Activated T-helper 17 cell treated with anti-CD3 and anti-CD28 coated beads, Interleukin-2, amount 50 U/mL, for 72 hours (primary cell): ENCODE results near the gene TRAP1. TPM values are rescaled to one million over a fixed set of nuclear protein-coding genes. Genes with fewer than 3 reads are reported as not detected.

Experiments
- ATAC-seq: fragments of 150-1000 bp; cut with Tn5 transposase; replicated peaks from 2 replicates; pipeline ENCODE4 v1.10.0; 2021; ENCODE audit warnings: mild to moderate bottlenecking, moderate library complexity
- H3K27ac Mint-ChIP-seq: one replicate; pipeline ENCODE4 v1.8.0; 2022; ENCODE audit warnings: mixed read lengths
- H3K27me3 Mint-ChIP-seq: one replicate; pipeline ENCODE4 v1.8.0; 2022; ENCODE audit warnings: mixed read lengths
- H3K36me3 Mint-ChIP-seq: one replicate; pipeline ENCODE4 v1.8.0; 2022; ENCODE audit warnings: low read depth, mild to moderate bottlenecking, mixed read lengths
- H3K4me1 Mint-ChIP-seq: one replicate; pipeline ENCODE4 v1.8.0; 2022; ENCODE audit warnings: mixed read lengths
- H3K4me3 Mint-ChIP-seq: one replicate; pipeline ENCODE4 v1.8.0; 2022; ENCODE audit warnings: mild to moderate bottlenecking, mixed read lengths
- H3K9me3 Mint-ChIP-seq: one replicate; pipeline ENCODE4 v1.8.0; 2022; ENCODE audit warnings: mixed read lengths
- total RNA-seq, 2 donors: library from RNA; stranded (reverse); gene quantifications; one replicate each; pipeline ENCODE4 v1.2.3, GENCODE V29; 2022

The TRAP1 gene
- total RNA-seq, 2 donors from 2014 or later, result 124 to 238 TPM

DNA sequence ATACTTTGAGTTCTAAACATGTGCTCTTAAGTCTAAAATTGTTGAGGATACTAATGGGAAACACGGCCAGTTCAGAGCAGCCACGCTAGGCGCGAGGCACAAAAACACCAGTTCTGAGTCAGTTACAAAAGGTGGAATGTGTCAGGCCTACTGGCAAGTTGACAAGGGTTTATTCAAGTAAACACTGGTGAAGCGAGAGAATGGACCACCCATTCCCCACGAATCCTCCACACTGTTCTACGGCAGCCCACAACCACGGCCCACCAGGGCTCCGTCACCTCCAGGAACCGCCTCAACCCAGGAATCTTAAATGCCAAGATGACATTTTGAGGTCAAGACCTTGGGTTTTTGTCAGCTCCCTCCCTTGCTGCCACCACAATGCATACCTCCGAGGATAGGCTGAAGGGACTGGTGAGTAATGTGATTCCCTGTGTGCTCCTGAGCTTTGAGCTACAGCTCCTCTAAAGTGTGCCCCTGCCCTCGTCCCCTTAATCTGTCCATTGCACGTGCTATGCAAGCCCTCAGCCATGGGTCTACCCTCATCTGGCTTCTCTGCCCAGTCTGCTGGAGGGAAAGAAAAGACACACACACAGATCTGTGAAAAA is 28.5 kb upstream of the TRAP1 start:
- no peak for ATAC-seq
- Mint-ChIP-seq H3K27ac (no peak overlapping the region), H3K4me1 (peaks cover 9% of the 10 kb centered on the region), H3K36me3 (peaks cover 99% of the 10 kb centered on the region), H3K27me3 (no peaks in the 10 kb centered on the region), H3K4me3 (no peak overlapping the region), H3K9me3 (no peaks in the 10 kb centered on the region)

DNA sequence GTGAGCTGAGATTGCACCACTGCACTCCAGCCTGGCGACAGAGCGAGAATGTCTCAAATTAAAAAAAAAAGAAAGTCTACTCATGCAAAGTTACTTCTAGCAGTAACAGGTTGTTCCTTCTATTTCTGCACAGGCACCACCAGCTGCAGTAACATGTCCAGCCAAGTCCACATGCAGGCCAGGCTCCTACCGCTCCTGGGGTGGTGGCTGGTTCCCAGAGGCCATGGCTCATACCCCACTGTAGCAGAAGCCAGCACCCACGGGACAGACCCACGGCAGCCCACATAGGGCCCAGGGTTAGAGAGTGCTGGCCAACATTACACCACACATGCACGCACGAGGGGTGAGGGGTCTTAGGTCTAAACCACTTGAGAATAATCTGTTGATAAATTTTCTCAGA is 26.7 kb upstream of the TRAP1 start:
- H3K27ac Mint-ChIP-seq, result no peak overlapping the region
- no peak overlapping the region for H3K4me3 Mint-ChIP-seq
- H3K9me3 Mint-ChIP-seq, result no peaks in the 10 kb centered on the region
- H3K27me3 Mint-ChIP-seq, result no peaks in the 10 kb centered on the region
- H3K36me3 Mint-ChIP-seq, result peaks cover 99% of the 10 kb centered on the region
- no peak for ATAC-seq
- no peaks in the 10 kb centered on the region for H3K4me1 Mint-ChIP-seq

DNA sequence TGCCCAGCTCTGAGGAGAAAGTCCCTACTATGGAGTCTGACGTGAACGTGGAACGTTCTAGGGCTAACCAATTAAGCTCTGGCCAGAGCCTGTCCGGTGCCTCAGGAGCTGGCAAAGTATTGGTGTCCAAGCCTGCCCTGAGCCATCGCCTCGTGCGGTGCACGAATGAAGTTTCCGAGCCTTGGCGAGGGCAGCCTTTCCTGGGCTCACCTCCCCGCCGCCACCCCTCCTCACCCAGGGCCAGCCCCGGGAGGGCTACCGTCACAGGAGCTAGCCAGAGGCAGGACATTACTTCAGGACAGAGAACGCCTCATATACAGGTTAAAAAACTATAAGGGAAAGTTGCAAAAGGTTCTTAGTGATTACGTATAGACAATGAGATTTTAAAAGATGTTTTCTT is 23.6 kb upstream of the TRAP1 start:
- ATAC-seq, result no peak
- Mint-ChIP-seq H3K4me1 (no peaks in the 10 kb centered on the region), H3K27ac (no peak overlapping the region), H3K4me3 (no peak overlapping the region), H3K9me3 (no peaks in the 10 kb centered on the region), H3K36me3 (peaks cover 99% of the 10 kb centered on the region), H3K27me3 (no peaks in the 10 kb centered on the region)

DNA sequence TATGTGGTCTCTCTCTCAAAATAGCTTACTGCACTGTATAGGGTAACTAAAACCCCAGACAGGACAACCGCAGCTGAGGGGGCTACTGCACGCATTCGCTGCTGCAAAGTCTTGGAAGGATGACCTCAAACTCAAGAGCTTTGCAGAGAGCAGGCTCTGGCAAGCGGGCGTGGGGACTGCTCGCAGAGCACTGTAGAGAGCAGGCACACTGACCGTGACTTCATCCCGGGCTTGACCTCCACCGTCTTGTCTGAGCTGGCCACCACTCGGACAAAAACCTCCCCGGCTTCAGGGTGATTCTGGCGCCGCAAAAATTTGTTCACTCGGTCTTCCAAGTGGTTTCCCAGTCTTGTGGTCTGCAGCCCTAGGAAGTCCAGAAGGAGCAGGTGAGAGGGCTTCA is 22.9 kb upstream of the TRAP1 start:
- Mint-ChIP-seq H3K27ac (no peak overlapping the region), H3K4me1 (no peaks in the 10 kb centered on the region), H3K27me3 (no peaks in the 10 kb centered on the region), H3K36me3 (peaks cover 99% of the 10 kb centered on the region), H3K4me3 (no peak overlapping the region), H3K9me3 (no peaks in the 10 kb centered on the region)
- ATAC-seq, result no peak

DNA sequence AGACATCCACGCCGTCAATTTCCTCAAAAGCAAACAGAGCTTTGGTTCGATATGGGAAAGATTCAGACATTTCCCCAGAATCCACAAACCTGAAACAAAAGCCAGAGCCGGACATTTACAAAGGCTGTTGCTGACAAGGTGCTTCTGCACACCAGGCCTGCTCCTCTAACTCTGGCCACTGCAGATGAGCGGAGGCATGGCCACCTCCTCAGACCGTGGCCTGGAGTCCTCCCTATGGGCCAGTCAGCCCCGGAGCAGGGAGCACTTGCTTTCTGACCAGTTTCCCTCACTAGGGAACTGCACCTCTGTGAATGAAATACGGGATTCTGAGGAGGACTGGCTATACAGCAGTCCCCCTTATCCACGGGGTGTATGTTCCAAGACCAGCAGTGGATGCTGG is 22.3 kb upstream of the TRAP1 start:
- Mint-ChIP-seq H3K4me1 (no peaks in the 10 kb centered on the region), H3K36me3 (peaks cover 99% of the 10 kb centered on the region), H3K4me3 (no peak overlapping the region), H3K27me3 (no peaks in the 10 kb centered on the region), H3K9me3 (no peaks in the 10 kb centered on the region), H3K27ac (peak overlapping the region; percentile 61)
- no peak for ATAC-seq

DNA sequence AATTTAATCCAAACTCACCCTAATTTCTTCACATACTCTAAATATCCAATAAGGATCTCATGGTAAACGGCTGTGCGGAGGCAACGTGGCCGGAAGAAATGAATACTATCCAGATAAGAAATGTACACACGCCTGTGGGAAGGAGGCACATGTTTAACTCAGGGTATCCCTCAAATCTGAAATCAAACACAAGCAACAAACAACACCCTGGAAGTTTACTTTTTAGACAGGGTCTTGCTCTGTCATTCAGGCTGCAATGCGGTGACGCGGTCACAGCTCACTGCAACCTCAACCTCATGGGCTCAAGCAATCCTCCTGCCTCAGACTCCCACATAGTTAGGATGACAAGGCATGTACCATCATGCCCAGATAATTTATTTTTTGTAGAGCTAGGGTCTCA is 21.2 kb upstream of the TRAP1 start:
- peak overlapping the region; percentile 62 for H3K27ac Mint-ChIP-seq
- H3K36me3 Mint-ChIP-seq, result peaks cover 97% of the 10 kb centered on the region
- H3K9me3 Mint-ChIP-seq, result no peaks in the 10 kb centered on the region
- no peak for ATAC-seq
- H3K4me1 Mint-ChIP-seq, result no peaks in the 10 kb centered on the region
- no peaks in the 10 kb centered on the region for H3K27me3 Mint-ChIP-seq
- no peak overlapping the region for H3K4me3 Mint-ChIP-seq

DNA sequence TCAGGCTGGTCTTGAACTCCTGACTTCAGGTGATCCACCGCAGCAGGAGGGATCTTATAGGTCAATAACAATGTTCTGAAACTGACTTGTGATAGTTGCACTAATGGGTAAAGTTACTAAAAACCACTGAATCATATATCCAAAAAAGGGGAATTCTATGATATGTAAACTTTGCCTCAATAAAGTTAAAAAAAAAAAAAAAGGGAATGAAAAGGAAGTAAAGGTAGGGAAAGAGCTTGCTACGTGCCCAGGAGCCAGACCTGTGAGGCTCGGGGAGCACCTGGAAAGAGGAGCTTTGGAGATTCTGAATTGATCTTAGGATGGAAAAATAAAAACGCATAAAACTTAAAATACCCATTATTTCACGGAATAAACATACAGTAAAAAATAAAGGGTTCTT is 20.8 kb upstream of the TRAP1 start:
- Mint-ChIP-seq H3K4me3 (no peak overlapping the region), H3K9me3 (no peaks in the 10 kb centered on the region), H3K4me1 (no peaks in the 10 kb centered on the region), H3K27ac (peak overlapping the region; percentile 62), H3K36me3 (peaks cover 96% of the 10 kb centered on the region), H3K27me3 (no peaks in the 10 kb centered on the region)
- ATAC-seq, result no peak

DNA sequence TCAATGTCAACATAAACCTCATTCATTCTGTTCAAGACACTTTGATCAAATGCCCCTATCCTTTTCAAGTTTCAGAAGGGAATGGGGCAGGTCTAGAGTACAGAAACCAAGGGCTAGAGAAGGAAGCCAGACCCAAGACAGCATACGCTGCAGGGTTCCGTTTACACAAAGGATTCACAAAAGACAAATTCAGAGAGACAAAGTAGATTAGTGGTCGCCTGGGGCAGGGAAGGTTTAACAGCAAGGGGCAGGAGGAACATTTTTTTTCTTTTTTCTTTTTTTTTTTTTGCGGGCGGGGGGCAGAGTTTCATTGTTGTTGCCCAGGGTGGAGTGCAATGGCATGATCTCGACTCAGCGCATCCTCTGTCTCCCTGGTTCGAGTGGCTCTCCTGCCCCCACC is 19.9 kb upstream of the TRAP1 start:
- ATAC-seq, result no peak
- Mint-ChIP-seq H3K4me3 (no peak overlapping the region), H3K27me3 (no peaks in the 10 kb centered on the region), H3K4me1 (no peaks in the 10 kb centered on the region), H3K9me3 (no peaks in the 10 kb centered on the region), H3K36me3 (peaks cover 96% of the 10 kb centered on the region), H3K27ac (no peak overlapping the region)

DNA sequence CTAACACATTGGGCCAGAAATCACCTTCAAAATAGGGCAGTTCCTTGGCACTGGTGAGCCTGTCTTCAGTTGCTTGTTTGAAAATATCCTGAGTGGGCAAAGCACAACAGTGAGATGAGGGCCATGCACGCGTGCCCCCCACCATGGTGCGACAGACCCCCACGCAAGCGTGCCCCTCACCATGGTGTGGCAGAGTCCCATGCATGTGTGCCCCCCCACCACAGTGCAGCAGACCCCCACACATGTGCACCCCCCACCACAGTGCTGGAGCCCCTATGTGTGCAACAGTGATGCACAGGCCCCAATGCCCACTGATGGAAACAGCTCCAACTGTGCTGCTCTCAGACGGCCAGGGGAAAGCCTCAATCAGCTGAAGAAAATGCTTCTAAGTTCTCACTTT is 18.8 kb upstream of the TRAP1 start:
- no peaks in the 10 kb centered on the region for H3K27me3 Mint-ChIP-seq
- H3K9me3 Mint-ChIP-seq, result no peaks in the 10 kb centered on the region
- ATAC-seq, result no peak
- no peak overlapping the region for H3K4me3 Mint-ChIP-seq
- no peaks in the 10 kb centered on the region for H3K4me1 Mint-ChIP-seq
- peaks cover 96% of the 10 kb centered on the region for H3K36me3 Mint-ChIP-seq
- H3K27ac Mint-ChIP-seq, result peak overlapping the region; percentile 64

DNA sequence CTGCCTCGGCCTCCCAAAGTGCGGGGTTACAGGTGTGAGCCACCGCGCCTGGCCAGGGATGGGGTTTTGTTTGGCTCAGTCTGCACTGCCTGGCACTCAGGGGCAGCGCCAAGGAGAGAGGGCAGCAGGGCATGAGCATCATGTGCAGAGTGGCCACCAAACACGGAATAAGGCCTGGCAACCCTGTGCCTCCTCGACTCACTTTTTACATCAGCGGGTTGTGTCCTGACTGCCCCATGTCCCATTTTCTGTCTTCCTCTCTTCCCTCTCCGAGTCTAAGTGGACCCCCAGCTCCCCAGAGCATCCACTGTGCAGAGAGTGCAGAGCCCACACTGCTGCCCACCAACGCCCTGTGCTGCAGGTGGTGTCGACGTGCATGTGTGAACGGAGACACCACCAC is 18.2 kb upstream of the TRAP1 start:
- Mint-ChIP-seq H3K36me3 (peaks cover 96% of the 10 kb centered on the region), H3K4me1 (peaks cover under 1% of the 10 kb centered on the region), H3K9me3 (no peaks in the 10 kb centered on the region), H3K27ac (peak overlapping the region; percentile 64), H3K27me3 (no peaks in the 10 kb centered on the region), H3K4me3 (no peak overlapping the region)
- ATAC-seq, result no peak

DNA sequence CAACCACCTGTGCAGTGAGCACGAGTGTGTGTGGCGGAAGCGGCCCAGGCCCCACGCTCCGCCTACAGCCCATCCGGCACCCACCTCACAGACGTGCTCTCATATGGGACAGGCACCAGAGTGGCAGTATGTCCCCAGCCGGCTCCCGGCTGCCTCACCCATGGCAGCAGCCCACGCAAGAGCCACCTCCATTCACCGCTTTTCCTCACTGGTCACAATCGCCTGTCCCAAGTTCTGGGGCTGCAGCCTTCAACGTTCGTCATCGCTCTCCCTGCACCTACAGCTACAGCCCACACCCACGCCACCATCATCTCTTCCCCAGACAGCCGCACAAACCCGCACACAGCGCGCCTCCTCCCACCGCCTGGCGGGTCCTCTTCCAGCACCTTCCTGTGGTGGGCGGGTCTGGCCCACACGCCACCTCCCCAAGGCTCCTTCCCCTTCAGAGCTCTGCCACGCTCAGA is 17.5 kb upstream of the TRAP1 start:
- peaks cover 97% of the 10 kb centered on the region for H3K36me3 Mint-ChIP-seq
- no peak overlapping the region for H3K4me3 Mint-ChIP-seq
- no peaks in the 10 kb centered on the region for H3K9me3 Mint-ChIP-seq
- H3K27ac Mint-ChIP-seq, result no peak overlapping the region
- ATAC-seq, result no peak
- no peaks in the 10 kb centered on the region for H3K27me3 Mint-ChIP-seq
- peaks cover 3% of the 10 kb centered on the region for H3K4me1 Mint-ChIP-seq

DNA sequence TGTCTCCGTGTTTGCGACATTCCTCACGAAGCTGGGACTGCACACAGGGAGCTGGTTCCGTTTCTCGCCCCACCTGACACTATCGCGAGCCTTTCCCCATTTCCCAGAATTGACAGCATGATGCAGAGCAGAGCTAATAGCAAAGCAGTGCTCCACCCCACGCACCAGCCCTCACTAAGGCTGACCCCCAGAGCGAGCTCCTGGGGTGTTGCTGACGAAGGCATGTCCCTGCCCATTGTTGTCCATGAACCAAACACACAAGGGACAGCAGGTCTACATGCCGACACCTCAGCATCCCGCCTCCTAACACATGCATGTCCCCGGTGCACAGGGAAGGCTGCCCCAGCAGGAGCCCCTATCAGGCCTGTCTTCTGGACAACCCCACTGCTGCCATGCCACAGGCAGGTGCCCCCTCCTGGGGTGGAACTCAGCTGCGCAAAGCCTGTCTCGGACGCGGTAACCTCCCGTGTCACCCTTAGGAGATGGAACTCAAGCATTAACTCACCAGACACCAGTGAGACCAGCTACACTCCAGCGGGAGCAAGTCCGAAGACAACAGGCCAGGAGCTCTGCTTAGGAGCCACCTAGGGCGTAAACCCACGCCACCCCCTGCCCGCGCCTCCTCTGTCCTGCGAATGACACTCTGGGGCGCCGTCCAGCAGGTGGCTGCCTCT is 16.9 kb upstream of the TRAP1 start:
- peaks cover 97% of the 10 kb centered on the region for H3K36me3 Mint-ChIP-seq
- peaks cover 3% of the 10 kb centered on the region for H3K4me1 Mint-ChIP-seq
- no peak for ATAC-seq
- no peaks in the 10 kb centered on the region for H3K27me3 Mint-ChIP-seq
- no peak overlapping the region for H3K27ac Mint-ChIP-seq
- no peaks in the 10 kb centered on the region for H3K9me3 Mint-ChIP-seq
- no peak overlapping the region for H3K4me3 Mint-ChIP-seq

DNA sequence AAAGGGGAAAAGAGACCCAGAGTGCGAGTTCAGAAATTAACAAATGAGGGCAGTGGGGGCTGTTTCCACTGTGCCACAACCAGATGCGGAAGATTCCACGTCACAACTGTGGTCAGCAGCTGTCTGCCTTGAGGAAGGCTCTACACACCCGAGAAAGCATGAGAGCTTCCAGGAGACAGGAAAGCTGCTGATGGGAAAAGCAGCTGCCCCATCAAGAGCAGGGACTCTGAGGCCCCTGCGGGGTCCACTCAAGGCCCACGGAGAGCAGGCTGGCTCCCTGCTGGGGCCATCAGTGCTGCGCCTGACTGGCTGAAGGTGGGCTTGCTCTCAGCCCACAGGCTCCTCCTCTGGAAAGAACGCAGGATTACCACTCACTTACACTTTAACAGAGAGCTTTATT is 14.8 kb upstream of the TRAP1 start:
- peaks cover 95% of the 10 kb centered on the region for H3K36me3 Mint-ChIP-seq
- H3K4me3 Mint-ChIP-seq, result no peak overlapping the region
- no peak for ATAC-seq
- no peaks in the 10 kb centered on the region for H3K27me3 Mint-ChIP-seq
- no peak overlapping the region for H3K27ac Mint-ChIP-seq
- H3K9me3 Mint-ChIP-seq, result no peaks in the 10 kb centered on the region
- peaks cover 3% of the 10 kb centered on the region for H3K4me1 Mint-ChIP-seq

DNA sequence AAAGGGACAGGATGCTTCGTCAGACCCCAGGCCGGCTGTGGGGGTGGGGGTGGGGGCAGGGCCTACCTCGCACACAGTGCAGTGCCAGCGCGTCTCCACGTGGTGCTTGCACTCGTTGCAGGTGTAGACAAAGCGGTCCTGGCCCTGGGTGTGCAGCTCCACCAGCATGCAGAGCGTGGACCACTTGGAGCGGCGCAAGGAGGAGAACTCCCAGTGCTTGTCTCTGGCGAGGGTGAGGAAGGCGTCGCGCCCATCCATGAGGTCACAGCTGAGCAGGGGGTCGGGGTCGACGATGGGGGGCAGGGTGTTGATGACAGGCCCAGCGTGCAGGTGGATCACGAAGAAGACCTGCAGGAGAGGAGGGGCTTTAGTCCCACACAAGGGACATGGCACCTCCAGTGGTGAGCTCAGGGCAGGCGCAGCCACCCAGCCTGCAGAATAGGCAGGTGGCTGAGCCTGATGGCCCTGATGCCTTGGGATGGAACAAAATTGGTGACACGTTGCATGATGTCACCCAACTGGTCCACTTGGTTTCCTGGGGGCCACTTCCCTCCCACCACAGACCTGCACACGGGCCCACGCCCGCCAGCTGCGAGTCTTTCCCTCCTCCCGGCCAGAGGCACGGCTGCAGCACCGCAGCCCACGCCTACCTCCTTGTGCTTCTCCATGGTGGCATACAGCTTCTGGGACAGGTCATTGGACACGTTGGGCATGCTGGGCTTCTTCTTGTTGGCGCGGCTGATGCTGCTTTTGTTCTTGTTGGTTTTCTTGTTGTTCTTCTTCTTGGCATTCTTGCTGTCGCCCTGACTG is 14.0 kb upstream of the TRAP1 start:
- Mint-ChIP-seq H3K36me3 (peaks cover 91% of the 10 kb centered on the region), H3K9me3 (no peaks in the 10 kb centered on the region), H3K27ac (no peak overlapping the region), H3K4me3 (no peak overlapping the region), H3K27me3 (no peaks in the 10 kb centered on the region), H3K4me1 (peaks cover 3% of the 10 kb centered on the region)
- no peak for ATAC-seq
